Endothelial cell of umbilical vein (primary cell): ENCODE measurements around the gene TRAPPC2L. TPM values are rescaled to one million over a fixed set of nuclear protein-coding genes. Genes with fewer than 3 reads are reported as not detected.

ENCODE experiments used
- BruUV-seq: library from RNA; stranded (reverse); fragments of 400-500 nt; replicated peaks from 2 replicates; lab custom pipeline; 2021; lab: Mats Ljungman, UMichigan
- CTCF ChIA-PET: fragments of 300-600, 350-600 bp; sonication (Branson Sonifier 250); formaldehyde crosslinking; loops from one replicate; lab custom pipeline; 2021; ENCODE audit warnings: antibody characterized with exemption, inconsistent platforms; lab: Charles Lee
- POLR2A ChIA-PET: fragments of 300-600, 350-600 bp; sonication (Branson Sonifier 250); formaldehyde crosslinking; loops from one replicate; lab custom pipeline; 2021; ENCODE audit warnings: antibody characterized with exemption, inconsistent platforms; lab: Charles Lee
- DNase-seq: peaks from one replicate; pipeline ENCODE4 v3.0.0-alpha.2; 2011; ENCODE audit warnings: low read depth, low spot score
- FAIRE-seq: peaks from 2 replicates; lab custom pipeline; 2011; peaks lifted over from hg19 to GRCh38; lab: Jason Lieb, UNC
- H2AFZ ChIP-seq: 2 replicates; pipeline ENCODE4 v1.6.0; 2012; ENCODE audit warnings: low read depth, low read length, control low read depth, inconsistent platforms
- H3K27ac ChIP-seq: 2 replicates; pipeline ENCODE4 v1.5.1; 2011; ENCODE audit warnings: low read depth, mild to moderate bottlenecking, control low read depth, low read length, moderate library complexity; ENCODE audit not compliant: insufficient read depth
- H3K27me3 ChIP-seq, 2 experiments: 2 replicates each; pipeline versions ENCODE4 v1.6.0 to v1.6.1; 2011; ENCODE audit warnings: low read length in 2 of 2, mixed read lengths in 1 of 2; ENCODE audit not compliant: control insufficient read depth in 2 of 2, insufficient read depth in 2 of 2
- H3K36me3 ChIP-seq, 2 experiments: 2 replicates in 1 of 2; 3 replicates in 1 of 2; pipeline ENCODE4 v1.5.1; 2011; ENCODE audit warnings: low read length in 2 of 2, mild to moderate bottlenecking in 1 of 2, moderate library complexity in 1 of 2; ENCODE audit not compliant: control insufficient read depth in 2 of 2, insufficient read depth in 2 of 2; ENCODE audit errors: extremely low read depth in 1 of 2
- H3K4me1 ChIP-seq: 3 replicates; pipeline ENCODE4 v1.5.1; 2011; ENCODE audit warnings: mild to moderate bottlenecking, low read length; ENCODE audit not compliant: control insufficient read depth, insufficient read depth; ENCODE audit errors: extremely low read depth
- H3K4me2 ChIP-seq: 2 replicates; pipeline ENCODE4 v1.6.1; 2011; ENCODE audit warnings: low read length, control low read depth, mixed read lengths; ENCODE audit not compliant: insufficient read depth
- H3K4me3 ChIP-seq, 3 experiments: fragments of 200-600 bp in 1 of 3; sonication (generic), shearing (Covaris generic) in 1 of 3; replicated peaks in 1 of 3; 2 replicates each; pipeline ENCODE4 v1.5.1; 2011 to 2016; ENCODE audit warnings: control low read depth in 3 of 3, low read length in 3 of 3, mild to moderate bottlenecking in 2 of 3, inconsistent platforms in 1 of 3, low read depth in 1 of 3, moderate library complexity in 1 of 3; ENCODE audit not compliant: insufficient read depth in 1 of 3
- H3K79me2 ChIP-seq: 2 replicates; pipeline ENCODE4 v1.6.0; 2012; ENCODE audit warnings: low read length, inconsistent platforms; ENCODE audit not compliant: control insufficient read depth, insufficient read depth
- H3K9ac ChIP-seq: replicated peaks from 2 replicates; pipeline ENCODE3; 2011; ENCODE audit warnings: low read length, control low read depth; ENCODE audit not compliant: insufficient read depth; ENCODE audit errors: extremely low read depth
- H3K9me1 ChIP-seq: replicated peaks from 3 replicates; pipeline ENCODE4 v1.6.0; 2011; ENCODE audit warnings: mild to moderate bottlenecking, low read length; ENCODE audit not compliant: control insufficient read depth, insufficient read depth; ENCODE audit errors: extremely low read depth
- H3K9me3 ChIP-seq: replicated peaks from 2 replicates; pipeline ENCODE4 v1.5.1; 2012; ENCODE audit warnings: low read length, inconsistent platforms; ENCODE audit not compliant: control insufficient read depth, insufficient read depth
- H4K20me1 ChIP-seq: replicated peaks from 2 replicates; pipeline ENCODE3; 2011; ENCODE audit warnings: mild to moderate bottlenecking, low read length; ENCODE audit not compliant: control insufficient read depth, insufficient read depth; ENCODE audit errors: extremely low read depth
- EZH2 ChIP-seq: IDR thresholded peaks from 2 replicates; pipeline ENCODE4 v1.6.1; 2012; ENCODE audit warnings: borderline replicate concordance, low read depth, mild to moderate bottlenecking, moderate library complexity, low read length, inconsistent platforms; ENCODE audit not compliant: severe bottlenecking
- FOS ChIP-seq: IDR thresholded peaks from 2 replicates; pipeline ENCODE4 v1.6.1; 2011; ENCODE audit warnings: mild to moderate bottlenecking, low read length, moderate library complexity, borderline replicate concordance; ENCODE audit not compliant: insufficient read depth
- GATA2 ChIP-seq: IDR thresholded peaks from 2 replicates; pipeline ENCODE4 v1.7.0; 2011; ENCODE audit warnings: low read depth, mild to moderate bottlenecking, moderate library complexity, mixed read lengths, low read length; ENCODE audit not compliant: insufficient read length, insufficient read depth
- POLR2A ChIP-seq: IDR thresholded peaks from 2 replicates; pipeline ENCODE4 v1.6.1; 2012; ENCODE audit warnings: low read depth, mild to moderate bottlenecking, control low read depth, low read length
- POLR2AphosphoS5 ChIP-seq: IDR thresholded peaks from 2 replicates; pipeline ENCODE4 v1.6.1; 2012; ENCODE audit warnings: low read depth, mild to moderate bottlenecking, control low read depth, low read length, moderate library complexity; ENCODE audit not compliant: insufficient read depth
- dilution Hi-C: fragments of 300-500 bp; cut with MboI; formaldehyde crosslinking; loops from one replicate; pipeline ENCODE4 v1.15.0; 2019; ENCODE audit warnings: low sequenced_read_pairs; ENCODE audit not compliant: extremely low pct_ligation_motif_present
- intact Hi-C: fragments of 100-400 bp; cut with micrococcal nuclease; formaldehyde crosslinking; loops from one replicate; pipeline ENCODE4 v1.10.0; 2022
- polyA plus RNA-seq, 4 experiments: library from polyadenylated mRNA; depleted of rRNA in 3 of 4; stranded (reverse) in 3 of 4; unstranded in 1 of 4; fragments of >200 nt; gene quantifications; 2 replicates each; pipeline versions ENCODE4 v1.2.1 to v1.2.3, GENCODE V29; 2011 to 2012; ENCODE audit warnings: missing spikeins in 1 of 4
- total RNA-seq: library from RNA; stranded (reverse); gene quantifications from 2 replicates; pipeline ENCODE4 v1.2.3, GENCODE V29; 2021
- TF ChIP-seq, protein P1 (sequence below), 2 donors: IDR thresholded peaks; 1 replicate in 1 of 2; 2 replicates in 1 of 2; pipeline ENCODE4 v1.5.1; 2011; ENCODE audit warnings: low read length in 2 of 2, mild to moderate bottlenecking in 2 of 2, moderate library complexity in 2 of 2, control low read depth in 1 of 2, inconsistent platforms in 1 of 2, low read depth in 1 of 2; ENCODE audit not compliant: insufficient read depth in 1 of 2; ENCODE audit errors: extremely low read depth in 1 of 2

Gene TRAPPC2L
- total and polyA plus RNA-seq, 2 donors (not counting 3 experiments of a cell fraction or from before 2014, with no cell fraction given): 61.9 to 131 TPM

DNA sequence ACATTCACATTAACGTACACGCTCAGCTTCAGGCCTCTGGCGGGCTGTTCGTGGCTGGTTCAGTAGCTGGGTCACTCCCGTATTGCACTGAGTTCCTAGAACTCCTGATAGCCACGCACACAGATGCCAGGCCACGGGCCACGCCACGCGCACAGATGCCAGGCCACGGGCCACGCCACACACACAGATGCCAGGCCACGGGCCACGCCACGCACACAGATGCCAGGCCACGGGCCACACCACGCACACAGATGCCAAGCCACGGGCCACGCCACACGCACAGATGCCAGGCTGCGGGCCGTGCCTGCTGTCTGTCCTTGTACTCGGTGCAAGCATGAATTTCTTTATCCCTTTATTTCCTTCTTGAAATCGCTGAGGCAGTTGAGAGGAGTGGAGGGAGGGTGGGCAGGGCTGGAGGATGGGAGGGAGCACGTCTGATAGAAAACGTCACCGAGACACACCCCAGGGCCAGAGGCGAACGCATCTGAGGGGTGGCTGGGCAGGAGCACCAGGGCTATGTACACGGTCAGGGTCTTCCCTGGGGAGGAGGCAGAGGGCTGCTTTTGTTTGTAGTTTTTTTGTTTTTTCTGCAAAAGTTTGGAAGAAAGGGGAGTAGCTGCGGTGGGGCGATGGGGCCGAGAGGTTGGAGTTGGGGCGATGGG is 18.1 kb downstream of the TRAPPC2L start:
- no peaks in the 10 kb centered on the region for H4K20me1 ChIP-seq
- H2AFZ ChIP-seq: no peak overlapping the region
- no peaks in the 10 kb centered on the region for H3K79me2 ChIP-seq
- ChIA-PET CTCF (no interaction called here), POLR2A (no interaction called here)
- H3K27ac ChIP-seq: no peak overlapping the region
- no peaks in the 10 kb centered on the region for H3K36me3 ChIP-seq
- H3K4me2 ChIP-seq: no peak overlapping the region
- FAIRE-seq: no peak
- H3K27me3 ChIP-seq: no peaks in the 10 kb centered on the region
- H3K4me1 ChIP-seq: no peaks in the 10 kb centered on the region
- DNase-seq: no peak
- dilution Hi-C loops (no loop called here), intact Hi-C loops (no loop called here)
- no peak overlapping the region for H3K4me3 ChIP-seq
- H3K9ac ChIP-seq: no peak overlapping the region
- no TSS peak for BruUV-seq
- H3K9me3 ChIP-seq: no peaks in the 10 kb centered on the region
- TF ChIP-seq, protein P1, sequence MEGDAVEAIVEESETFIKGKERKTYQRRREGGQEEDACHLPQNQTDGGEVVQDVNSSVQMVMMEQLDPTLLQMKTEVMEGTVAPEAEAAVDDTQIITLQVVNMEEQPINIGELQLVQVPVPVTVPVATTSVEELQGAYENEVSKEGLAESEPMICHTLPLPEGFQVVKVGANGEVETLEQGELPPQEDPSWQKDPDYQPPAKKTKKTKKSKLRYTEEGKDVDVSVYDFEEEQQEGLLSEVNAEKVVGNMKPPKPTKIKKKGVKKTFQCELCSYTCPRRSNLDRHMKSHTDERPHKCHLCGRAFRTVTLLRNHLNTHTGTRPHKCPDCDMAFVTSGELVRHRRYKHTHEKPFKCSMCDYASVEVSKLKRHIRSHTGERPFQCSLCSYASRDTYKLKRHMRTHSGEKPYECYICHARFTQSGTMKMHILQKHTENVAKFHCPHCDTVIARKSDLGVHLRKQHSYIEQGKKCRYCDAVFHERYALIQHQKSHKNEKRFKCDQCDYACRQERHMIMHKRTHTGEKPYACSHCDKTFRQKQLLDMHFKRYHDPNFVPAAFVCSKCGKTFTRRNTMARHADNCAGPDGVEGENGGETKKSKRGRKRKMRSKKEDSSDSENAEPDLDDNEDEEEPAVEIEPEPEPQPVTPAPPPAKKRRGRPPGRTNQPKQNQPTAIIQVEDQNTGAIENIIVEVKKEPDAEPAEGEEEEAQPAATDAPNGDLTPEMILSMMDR (IDR thresholded peaks at IDR 0.05; ENCODE audit: extremely low read depth in 1 of 2, insufficient read depth in 1 of 2, low read depth in 1 of 2, low read length in 2 of 2): no peak
- TF ChIP-seq POLR2A (no peak), GATA2 (no peak), FOS (no peak), EZH2 (no peak), POLR2AphosphoS5 (no peak)
- no peaks in the 10 kb centered on the region for H3K9me1 ChIP-seq
